ENCODE results near the gene TEKT2. TPM values are rescaled to one million over a fixed set of nuclear protein-coding genes. Genes with fewer than 3 reads are reported as not detected.

Gene TEKT2
- total and polyA plus RNA-seq, 2 of the 8 experiments (the other 6 are each of a cell fraction or from before 2014, with no cell fraction given) = 1.6 to 1.7 TPM

DNA sequence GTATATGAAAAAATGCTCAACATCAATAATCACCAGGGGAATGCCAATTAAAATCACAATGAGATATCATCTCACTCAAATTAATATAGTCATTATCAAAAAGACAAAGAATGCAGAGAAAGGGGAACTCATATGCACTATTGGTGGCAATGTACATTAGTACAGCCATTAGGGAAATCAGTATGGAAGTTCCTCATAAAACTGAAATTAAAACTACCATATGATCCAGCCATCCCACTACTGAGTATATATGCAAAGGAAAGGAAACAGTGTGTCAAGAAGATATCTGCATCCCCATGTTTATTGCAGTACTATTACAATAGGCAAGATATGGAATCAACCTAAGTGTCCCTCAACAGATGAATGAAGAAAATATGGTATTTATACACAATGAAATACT is 32.1 kb upstream of the TEKT2 start:
- Histone ChIP-seq H4K20me1 (replicated peaks in 1 of 2; ENCODE audit: control insufficient read depth in 1 of 2, insufficient read depth in 2 of 2, low read length in 2 of 2) (no peaks in the 10 kb centered on the region), H3K36me3 (ENCODE audit: control insufficient read depth in 2 of 4, insufficient read depth in 4 of 4, low read length in 3 of 4) (peaks cover 0 to 7% (median 1%) of the 10 kb centered on the region in 4 experiments; a peak in 1 of 8 replicates), H3K18ac (ENCODE audit: extremely low read depth, low read length) (no peak overlapping the region), H3K4me3 (ENCODE audit: extremely low read depth in 1 of 4, insufficient read depth in 2 of 4, low read depth in 3 of 4, low read length in 4 of 4) (no peak overlapping the region), H3K79me1 (ENCODE audit: low read depth, low read length) (no peaks in the 10 kb centered on the region), H2BK120ac (replicated peaks; ENCODE audit: low read depth, low read length) (no peak overlapping the region), H4K8ac (ENCODE audit: extremely low read depth, insufficient read depth, low read length) (no peak overlapping the region), H3K56ac (replicated peaks; ENCODE audit: insufficient read length, low read depth, low read length) (no peak overlapping the region), H3K14ac (ENCODE audit: insufficient read length) (no peak overlapping the region), H3K9ac (replicated peaks in 1 of 4; ENCODE audit: extremely low read depth in 1 of 4, low read depth in 3 of 4, low read length in 3 of 4) (no peak overlapping the region), H3K23ac (ENCODE audit: insufficient read length) (no peak overlapping the region), H2BK12ac (ENCODE audit: low read depth, low read length) (no peak overlapping the region), H3K79me2 (ENCODE audit: control insufficient read depth in 1 of 2, insufficient read depth in 2 of 2, low read length in 2 of 2) (no peaks in the 10 kb centered on the region), H3K4me1 (replicated peaks in 1 of 4; ENCODE audit: control insufficient read depth in 3 of 4, insufficient read depth in 4 of 4, low read length in 3 of 4) (no peaks in the 10 kb centered on the region), H3K27me3 (replicated peaks in 1 of 4; ENCODE audit: control insufficient read depth in 3 of 4, extremely low read depth in 1 of 4, insufficient read depth in 3 of 4, low read length in 3 of 4) (no peaks in the 10 kb centered on the region), H3K23me2 (ENCODE audit: low read depth, low read length) (no peaks in the 10 kb centered on the region), H3K9me3 (ENCODE audit: insufficient read depth in 2 of 2, low read depth in 1 of 2, low read length in 1 of 2) (no peaks in the 10 kb centered on the region), H4K91ac (replicated peaks; ENCODE audit: insufficient read length, low read length) (no peak overlapping the region), H2AFZ (ENCODE audit: low read length) (no peak overlapping the region), H2AK5ac (ENCODE audit: low read depth, low read length) (no peak overlapping the region), H2BK20ac (ENCODE audit: low read length) (no peak overlapping the region), H4K5ac (ENCODE audit: insufficient read length, low read depth, low read length) (no peak overlapping the region), H2BK5ac (ENCODE audit: low read depth, low read length) (no peak overlapping the region), H3K27ac (ENCODE audit: low read depth, low read length) (no peak overlapping the region), H3K4ac (replicated peaks; ENCODE audit: insufficient read length, low read depth, low read length) (no peak overlapping the region), H2BK15ac (ENCODE audit: low read length) (no peak overlapping the region), H3K4me2 (ENCODE audit: insufficient read depth in 1 of 2, low read depth in 2 of 2, low read length in 2 of 2) (no peak overlapping the region)
- TF ChIP-seq, protein P1, sequence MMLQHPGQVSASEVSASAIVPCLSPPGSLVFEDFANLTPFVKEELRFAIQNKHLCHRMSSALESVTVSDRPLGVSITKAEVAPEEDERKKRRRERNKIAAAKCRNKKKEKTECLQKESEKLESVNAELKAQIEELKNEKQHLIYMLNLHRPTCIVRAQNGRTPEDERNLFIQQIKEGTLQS (IDR thresholded peaks at IDR 0.05; ENCODE audit: insufficient read depth, low read depth, low read length) = no peak
- TF ChIP-seq CBX8 (IDR thresholded peaks at IDR 0.05; ENCODE audit: borderline replicate concordance, low read depth, low read length) (no peak), RNF2 (IDR thresholded peaks at IDR 0.05; ENCODE audit: borderline replicate concordance, low read depth, low read length, missing control alignments, poor library complexity, severe bottlenecking) (no peak), KDM1A (IDR thresholded peaks at IDR 0.05; ENCODE audit: borderline replicate concordance, low read length) (no peak), JUN (IDR thresholded peaks at IDR 0.05; ENCODE audit: low read depth, low read length) (no peak), KDM4A (IDR thresholded peaks at IDR 0.05; ENCODE audit: low read depth, low read length, severe bottlenecking) (no peak), KDM5A (IDR thresholded peaks at IDR 0.05; ENCODE audit: low read length) (no peak), POLR2AphosphoS5 (IDR thresholded peaks at IDR 0.05; ENCODE audit: low read depth, low read length) (no peak), ZNF274 (IDR thresholded peaks at IDR 0.05; ENCODE audit: borderline replicate concordance, extremely low read depth, low read length) (no peak)
- DNase-seq (ENCODE audit: low read depth in 1 of 2, low spot score in 2 of 2) (no peak), FAIRE-seq (no peak)
- POLR2A ChIA-PET (ENCODE audit: partially characterized antibody) = no interaction called here
- CTCF ChIA-PET (ENCODE audit: partially characterized antibody) = no interaction called here
